Fibroblast of lung (primary cell): ENCODE measurements around the gene GPNMB. TPM values are rescaled to one million over a fixed set of nuclear protein-coding genes. Genes with fewer than 3 reads are reported as not detected.

ENCODE experiments used
- DNase-seq, 2 donors: peaks; one replicate each; pipeline versions ENCODE4 v3.0.0 to v3.0.0-alpha.2; 2010; ENCODE audit warnings: low read depth in 2 of 2
- H2AFZ ChIP-seq: 2 replicates; pipeline ENCODE4 v1.5.1; 2012; ENCODE audit warnings: low read length, control low read depth, inconsistent platforms
- H3K27ac ChIP-seq: 2 replicates; pipeline ENCODE4 v1.5.1; 2011; ENCODE audit warnings: low read length, control low read depth; ENCODE audit not compliant: insufficient read depth
- H3K27me3 ChIP-seq: 2 replicates; pipeline ENCODE4 v1.5.1; 2011; ENCODE audit warnings: mild to moderate bottlenecking, low read length; ENCODE audit not compliant: control insufficient read depth, insufficient read depth
- H3K36me3 ChIP-seq: 2 replicates; pipeline ENCODE4 v1.5.1; 2011; ENCODE audit warnings: low read length; ENCODE audit not compliant: control insufficient read depth, insufficient read depth
- H3K4me1 ChIP-seq: 2 replicates; pipeline ENCODE4 v1.5.1; 2011; ENCODE audit warnings: low read length; ENCODE audit not compliant: control insufficient read depth, insufficient read depth; ENCODE audit errors: extremely low read depth
- H3K4me2 ChIP-seq: 2 replicates; pipeline ENCODE4 v1.5.1; 2011; ENCODE audit warnings: low read length, control low read depth; ENCODE audit not compliant: insufficient read depth; ENCODE audit errors: extremely low read depth
- H3K4me3 ChIP-seq, 4 experiments: fragments of 200-600 bp in 1 of 4; sonication (generic) in 1 of 4; replicated peaks in 1 of 4; 2 replicates each; pipeline ENCODE4 v1.5.1; 2011 to 2016; ENCODE audit warnings: low read length in 4 of 4, low read depth in 3 of 4, mild to moderate bottlenecking in 3 of 4, control low read depth in 2 of 4, inconsistent platforms in 1 of 4, mixed read lengths in 1 of 4; ENCODE audit not compliant: insufficient read depth in 1 of 4; ENCODE audit errors: control extremely low read depth in 1 of 4
- H3K79me2 ChIP-seq: 2 replicates; pipeline ENCODE4 v1.5.1; 2012; ENCODE audit warnings: mild to moderate bottlenecking, low read length, inconsistent platforms; ENCODE audit not compliant: control insufficient read depth, insufficient read depth
- H3K9ac ChIP-seq: 2 replicates; pipeline ENCODE4 v1.5.1; 2011; ENCODE audit warnings: mild to moderate bottlenecking, low read length, control low read depth; ENCODE audit not compliant: insufficient read depth
- H3K9me3 ChIP-seq: 2 replicates; pipeline ENCODE4 v1.5.1; 2012; ENCODE audit warnings: low read depth, low read length; ENCODE audit not compliant: control insufficient read depth, insufficient read depth
- H4K20me1 ChIP-seq: 2 replicates; pipeline ENCODE4 v1.5.1; 2011; ENCODE audit warnings: low read length; ENCODE audit not compliant: control insufficient read depth, insufficient read depth; ENCODE audit errors: extremely low read depth
- CTCF ChIP-seq, 2 donors: IDR thresholded peaks in 1 of 2; conservative IDR thresholded peaks in 1 of 2; 1 replicate in 1 of 2; 2 replicates in 1 of 2; pipeline ENCODE4 v1.5.1; 2011 to 2012; ENCODE audit warnings: low read length in 2 of 2, control low read depth in 1 of 2, inconsistent platforms in 1 of 2, low read depth in 1 of 2, mild to moderate bottlenecking in 1 of 2
- EZH2 ChIP-seq: IDR thresholded peaks from 2 replicates; pipeline ENCODE4 v1.5.1; 2012; ENCODE audit warnings: low read length, control low read depth, mild to moderate bottlenecking; ENCODE audit errors: missing control alignments
- polyA plus RNA-seq, 2 donors: library from polyadenylated mRNA; depleted of rRNA in 1 of 2; stranded (reverse) in 1 of 2; unstranded in 1 of 2; fragments of >200 nt; gene quantifications; 2 replicates each; pipeline ENCODE4 v1.2.1, GENCODE V29; 2011 to 2012; ENCODE audit warnings: missing spikeins in 1 of 2
- total RNA-seq: library from RNA; depleted of rRNA; stranded (reverse); fragments of >200 nt; gene quantifications from 2 replicates; pipeline ENCODE4 v1.2.1, GENCODE V29; 2014

GPNMB gene
- total and polyA plus RNA-seq, 2 donors (not counting 1 experiment from before 2014, with no cell fraction given): 114 to 177 TPM

GRCh38 chr7:23232966-23233365, 13.6 kb upstream of the GPNMB start:
- no peak overlapping the region for H3K4me3 ChIP-seq
- H3K27me3 ChIP-seq: no peaks in the 10 kb centered on the region
- H3K4me1 ChIP-seq: no peaks in the 10 kb centered on the region
- H3K9ac ChIP-seq: no peak overlapping the region
- no peaks in the 10 kb centered on the region for H4K20me1 ChIP-seq
- TF ChIP-seq EZH2: no peak
- no peak for TF ChIP-seq CTCF (conservative IDR thresholded peaks at IDR 0.05 in 1 of 2, IDR thresholded peaks at IDR 0.05 in 1 of 2; ENCODE audit: low read depth in 1 of 2, low read length in 2 of 2)
- no peaks in the 10 kb centered on the region for H3K9me3 ChIP-seq
- no peak overlapping the region for H3K4me2 ChIP-seq
- H3K27ac ChIP-seq: no peak overlapping the region
- no peak for DNase-seq
- H3K36me3 ChIP-seq: no peaks in the 10 kb centered on the region
- no peaks in the 10 kb centered on the region for H3K79me2 ChIP-seq
- no peak overlapping the region for H2AFZ ChIP-seq

GRCh38 chr7:23234569-23235296, 11.8 kb upstream of the GPNMB start:
- no peak for TF ChIP-seq EZH2
- no peak for TF ChIP-seq CTCF (conservative IDR thresholded peaks at IDR 0.05 in 1 of 2, IDR thresholded peaks at IDR 0.05 in 1 of 2; ENCODE audit: low read depth in 1 of 2, low read length in 2 of 2)
- Histone ChIP-seq H3K9me3 (no peaks in the 10 kb centered on the region), H3K4me1 (no peaks in the 10 kb centered on the region), H3K4me3 (no peak overlapping the region), H3K27ac (no peak overlapping the region), H3K9ac (no peak overlapping the region), H3K36me3 (no peaks in the 10 kb centered on the region), H3K4me2 (peak overlapping the region; percentile 25), H2AFZ (no peak overlapping the region), H4K20me1 (no peaks in the 10 kb centered on the region), H3K27me3 (no peaks in the 10 kb centered on the region), H3K79me2 (no peaks in the 10 kb centered on the region)
- no peak for DNase-seq

GRCh38 chr7:23235813-23236221, 10.8 kb upstream of the GPNMB start:
- H3K4me3 ChIP-seq: no peak overlapping the region
- no peaks in the 10 kb centered on the region for H4K20me1 ChIP-seq
- H3K9ac ChIP-seq: no peak overlapping the region
- no peaks in the 10 kb centered on the region for H3K36me3 ChIP-seq
- no peak overlapping the region for H3K27ac ChIP-seq
- no peaks in the 10 kb centered on the region for H3K27me3 ChIP-seq
- no peak overlapping the region for H3K4me2 ChIP-seq
- H2AFZ ChIP-seq: no peak overlapping the region
- no peak for TF ChIP-seq EZH2
- TF ChIP-seq CTCF (conservative IDR thresholded peaks at IDR 0.05 in 1 of 2, IDR thresholded peaks at IDR 0.05 in 1 of 2; ENCODE audit: low read depth in 1 of 2, low read length in 2 of 2): no peak
- peak; percentile 13 to 58 for DNase-seq
- H3K4me1 ChIP-seq: no peaks in the 10 kb centered on the region
- no peaks in the 10 kb centered on the region for H3K9me3 ChIP-seq
- no peaks in the 10 kb centered on the region for H3K79me2 ChIP-seq
